NCI-H2029 (cell line): ENCODE data around the gene IFITM2.
A peak's percentile ranks its signal among the peaks of the same experiment; 100 is the strongest.

Experiments
- DNase-seq: peaks from one replicate; lab custom pipeline; 2025; lab: John Stamatoyannopoulos, UW

Gene IFITM2

DNA sequence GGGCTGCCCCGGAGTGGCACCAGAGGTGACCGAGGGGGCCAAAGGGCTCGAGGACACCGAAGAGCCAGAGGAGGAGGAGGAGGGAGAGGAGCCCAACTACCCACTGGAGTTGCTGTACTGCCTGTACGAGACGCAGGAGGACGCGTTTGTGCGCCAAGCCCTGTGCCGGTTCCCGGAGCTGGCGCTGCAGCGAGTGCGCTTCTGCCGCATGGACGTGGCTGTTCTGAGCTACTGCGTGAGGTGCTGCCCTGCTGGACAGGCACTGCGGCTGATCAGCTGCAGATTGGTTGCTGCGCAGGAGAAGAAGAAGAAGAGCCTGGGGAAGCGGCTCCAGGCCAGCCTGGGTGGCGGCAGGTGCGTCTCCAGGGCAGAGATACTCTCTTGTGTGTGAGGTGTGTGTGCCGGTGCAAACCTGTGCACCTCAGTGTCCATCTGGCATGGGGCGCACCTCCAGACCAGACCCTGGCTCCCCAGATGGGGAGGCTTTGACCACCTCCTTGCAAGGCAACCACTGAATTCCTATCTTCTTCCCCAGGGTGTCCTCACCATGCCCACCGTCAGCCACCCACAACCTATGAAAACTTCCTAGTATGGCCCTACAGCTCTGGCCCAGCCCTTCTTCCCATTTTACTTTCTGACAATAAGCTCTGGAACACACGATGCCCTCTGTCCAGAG, 26.0 kb upstream of the IFITM2 start:
- DNase-seq, result no peak

DNA sequence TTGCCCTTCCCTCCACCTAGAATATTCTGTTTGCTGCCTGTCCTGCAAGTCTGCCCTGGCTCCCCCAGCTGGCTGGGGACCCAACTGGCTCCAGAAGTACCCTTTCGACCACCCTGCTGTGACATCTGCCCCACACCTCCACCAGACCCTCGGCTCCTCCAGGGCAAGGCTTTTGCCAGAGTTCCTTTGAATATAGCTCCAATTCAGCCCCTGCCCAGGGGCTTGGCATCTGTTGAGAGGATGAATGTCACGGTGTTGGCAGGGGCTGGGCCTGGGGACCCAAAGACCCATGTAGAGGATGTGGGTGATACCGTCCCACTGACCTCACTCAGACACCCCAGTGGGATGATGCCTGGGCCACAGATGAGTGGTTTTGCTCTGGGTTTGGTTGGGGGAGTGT, 25.4 kb upstream of the IFITM2 start:
- DNase-seq, result no peak

DNA sequence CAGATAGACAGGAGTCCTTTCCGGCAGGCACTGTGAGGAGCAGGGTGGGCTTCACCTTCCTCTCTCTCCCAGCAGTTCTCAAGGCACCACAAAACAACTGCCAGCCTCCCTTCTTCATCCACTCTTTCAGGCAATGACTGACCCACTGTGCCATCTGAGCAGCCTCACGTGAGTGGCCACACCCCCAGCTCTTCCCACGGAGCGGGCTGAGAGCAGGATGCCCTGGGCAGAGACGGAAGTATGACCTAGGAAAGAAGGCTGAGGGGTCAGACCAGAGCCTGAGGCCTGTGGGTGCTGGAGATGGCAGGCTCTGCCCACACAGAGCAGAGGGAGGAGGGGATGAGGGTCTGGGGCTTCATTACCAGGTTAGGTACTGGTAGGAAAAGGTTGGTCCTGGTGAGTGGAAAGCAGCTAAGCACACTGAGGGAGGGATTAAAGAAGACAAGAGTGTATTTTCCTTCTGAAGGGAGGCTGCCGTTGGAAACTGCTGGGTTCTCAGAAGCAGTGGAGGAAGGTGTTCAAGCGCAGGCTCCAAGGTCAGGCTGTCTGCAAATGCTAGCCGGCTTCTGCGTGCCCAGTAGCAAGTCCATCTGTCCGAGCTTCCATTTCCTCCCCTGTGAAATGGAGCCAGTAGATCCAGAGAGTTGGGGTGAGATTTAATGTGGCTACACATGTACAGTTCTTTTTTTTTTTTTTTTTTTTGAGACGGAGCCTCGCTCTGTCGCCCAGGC, 24.8 kb upstream of the IFITM2 start:
- DNase-seq, result no peak

DNA sequence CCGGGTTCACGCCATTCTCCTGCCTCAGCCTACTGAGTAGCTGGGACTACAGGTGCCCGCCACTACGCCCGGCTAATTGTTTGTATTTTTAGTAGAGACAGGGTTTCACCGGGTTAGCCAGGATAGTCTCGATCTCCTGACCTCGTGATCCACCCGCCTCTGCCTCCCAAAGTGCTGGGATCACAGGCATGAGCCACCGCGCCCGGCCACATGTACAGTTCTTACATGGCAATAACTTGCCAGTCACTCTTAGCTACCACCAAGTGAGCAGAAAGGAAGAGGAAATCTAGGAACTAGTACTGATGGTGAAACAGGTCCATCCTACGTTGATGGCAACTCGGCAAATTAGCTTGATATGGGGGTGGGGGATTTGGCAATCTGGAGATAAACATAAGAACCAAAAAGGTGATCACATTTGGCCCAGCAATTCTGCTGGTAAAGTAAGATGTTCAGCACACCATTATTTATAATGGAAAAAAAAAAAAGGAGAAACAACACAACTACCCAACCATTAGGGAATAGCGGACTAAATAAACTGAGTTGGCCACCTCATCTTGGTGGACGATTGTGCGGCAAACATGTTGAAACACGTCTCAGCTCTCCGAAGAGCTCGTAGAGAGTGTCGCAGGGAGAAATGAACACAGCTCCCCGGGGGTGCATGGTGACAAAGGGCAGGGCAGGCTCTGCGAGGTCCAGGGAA, 24.1 kb upstream of the IFITM2 start:
- no peak for DNase-seq

DNA sequence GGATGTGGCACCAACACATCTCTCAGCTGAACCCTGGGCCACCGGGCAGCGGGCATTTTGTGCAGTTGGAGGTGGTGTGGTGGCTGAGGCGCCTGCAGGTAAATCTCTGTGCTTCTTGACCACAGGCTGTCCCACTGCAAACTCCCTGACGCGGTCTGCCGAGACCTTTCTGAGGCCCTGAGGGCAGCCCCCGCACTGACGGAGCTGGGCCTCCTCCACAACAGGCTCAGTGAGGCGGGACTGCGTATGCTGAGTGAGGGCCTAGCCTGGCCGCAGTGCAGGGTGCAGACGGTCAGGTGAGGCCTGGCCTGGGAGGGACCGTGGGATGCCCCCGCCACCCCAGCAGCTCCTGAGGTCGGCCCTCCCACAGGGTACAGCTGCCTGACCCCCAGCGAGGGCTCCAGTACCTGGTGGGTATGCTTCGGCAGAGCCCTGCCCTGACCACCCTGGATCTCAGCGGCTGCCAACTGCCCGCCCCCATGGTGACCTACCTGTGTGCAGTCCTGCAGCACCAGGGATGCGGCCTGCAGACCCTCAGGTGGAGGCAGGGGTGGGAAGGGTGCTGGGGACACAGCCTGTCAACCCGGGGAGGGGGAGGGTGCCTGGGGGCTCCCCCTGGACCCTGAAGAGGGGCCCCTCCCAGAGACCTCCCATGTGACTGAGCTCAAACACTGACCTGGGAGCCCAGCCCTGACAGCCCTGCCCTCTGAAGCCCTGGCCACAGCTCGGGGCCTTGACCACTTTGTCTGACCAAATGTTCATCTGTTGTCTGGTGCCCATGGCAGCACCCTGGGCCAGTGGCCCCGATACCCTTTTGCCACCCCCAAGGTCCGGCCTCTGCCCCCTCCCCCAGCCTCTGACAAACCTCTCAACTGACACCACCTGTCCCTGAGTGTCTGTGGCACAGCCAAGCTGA, 23.3 kb upstream of the IFITM2 start:
- DNase-seq, result no peak

DNA sequence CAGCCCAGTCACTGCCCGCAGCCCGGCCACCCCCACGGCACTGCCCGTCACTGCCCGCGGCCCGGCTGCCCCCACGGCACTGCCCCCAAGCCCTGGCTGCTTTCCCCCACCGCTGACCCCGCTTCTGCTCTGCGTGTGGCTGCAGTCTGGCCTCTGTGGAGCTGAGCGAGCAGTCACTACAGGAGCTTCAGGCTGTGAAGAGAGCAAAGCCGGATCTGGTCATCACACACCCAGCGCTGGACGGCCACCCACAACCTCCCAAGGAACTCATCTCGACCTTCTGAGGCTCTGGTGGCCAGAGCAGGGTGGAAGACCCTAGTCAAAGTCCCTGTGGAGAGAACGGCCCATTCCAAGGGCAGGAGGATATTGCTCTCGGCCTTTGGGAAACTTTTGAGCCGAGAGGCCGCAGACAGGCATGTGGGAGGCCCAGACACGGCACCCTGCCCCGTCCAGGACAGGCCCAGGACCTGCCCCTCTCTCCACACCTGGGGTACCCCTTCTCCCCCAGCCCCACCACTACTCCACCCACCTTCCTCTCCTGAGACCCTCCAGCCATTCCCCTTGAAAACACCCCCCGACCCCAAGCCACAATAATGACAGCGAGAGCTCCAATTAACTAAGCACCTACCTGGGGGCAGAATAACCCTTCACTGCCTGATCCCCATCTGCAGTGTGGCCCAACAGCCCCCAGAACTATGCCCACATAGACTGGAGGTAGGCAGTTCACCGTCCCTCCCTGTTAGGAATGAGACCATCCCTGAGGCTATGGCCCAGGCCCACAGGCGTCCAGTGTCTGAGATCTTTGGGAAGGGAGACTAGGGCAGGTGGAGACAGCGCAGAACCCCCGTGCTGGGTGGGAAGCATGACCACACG, 22.4 kb upstream of the IFITM2 start:
- no peak for DNase-seq

DNA sequence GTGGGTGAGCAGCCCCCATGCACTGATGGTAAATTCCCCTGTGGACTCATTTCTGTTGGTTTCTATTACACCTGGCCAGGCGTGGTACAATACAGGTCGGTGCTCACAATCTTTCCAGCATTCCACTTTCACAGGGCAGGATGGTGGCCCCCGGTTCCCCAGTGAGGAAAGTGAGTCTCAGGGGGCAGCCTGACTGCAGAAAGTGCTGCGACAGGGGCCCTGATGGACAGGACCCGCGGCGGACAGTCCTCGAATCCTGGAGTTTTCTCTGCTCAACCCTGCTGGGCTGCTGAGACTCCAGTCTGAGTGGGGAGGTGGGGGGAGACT, 21.8 kb upstream of the IFITM2 start:
- DNase-seq, result no peak

DNA sequence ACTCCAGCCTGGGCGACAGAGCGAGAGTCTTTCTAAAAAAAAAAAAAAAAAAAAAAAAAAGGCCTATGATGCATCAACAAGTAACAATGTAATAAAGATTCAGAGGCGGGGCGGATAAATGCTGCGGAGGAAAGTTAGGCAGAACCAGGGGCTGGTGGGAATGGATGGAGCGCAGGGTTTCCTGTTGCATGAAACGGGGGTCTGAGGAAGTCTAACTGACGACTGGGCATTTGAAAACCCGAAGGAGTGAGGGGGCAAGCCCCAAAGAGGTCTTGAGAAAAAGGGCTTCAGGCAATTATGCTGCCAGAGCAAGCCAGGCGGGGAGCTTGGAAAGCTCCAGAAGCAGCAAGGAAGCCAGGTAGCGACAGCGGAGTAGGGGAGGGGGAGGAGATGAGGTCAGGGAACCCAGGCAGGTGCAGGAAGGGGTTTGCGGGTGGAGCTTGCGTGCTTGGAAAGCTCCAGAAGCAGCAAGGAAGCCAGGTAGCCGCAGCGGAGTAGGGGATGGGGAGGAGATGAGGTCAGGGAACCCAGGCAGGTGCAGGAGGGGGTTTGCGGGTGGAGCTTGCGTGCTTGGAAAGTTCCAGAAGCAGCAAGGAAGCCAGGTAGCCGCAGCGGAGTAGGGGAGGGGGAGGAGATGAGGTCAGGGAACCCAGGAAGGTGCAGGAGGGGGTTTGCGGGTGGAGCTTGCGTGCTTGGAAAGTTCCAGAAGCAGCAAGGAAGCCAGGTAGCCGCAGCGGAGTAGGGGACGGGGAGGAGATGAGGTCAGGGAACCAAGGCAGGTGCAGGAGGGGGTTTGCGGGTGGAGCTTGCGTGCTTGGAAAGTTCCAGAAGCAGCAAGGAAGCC, 20.4 kb upstream of the IFITM2 start:
- peak; percentile 26 for DNase-seq

DNA sequence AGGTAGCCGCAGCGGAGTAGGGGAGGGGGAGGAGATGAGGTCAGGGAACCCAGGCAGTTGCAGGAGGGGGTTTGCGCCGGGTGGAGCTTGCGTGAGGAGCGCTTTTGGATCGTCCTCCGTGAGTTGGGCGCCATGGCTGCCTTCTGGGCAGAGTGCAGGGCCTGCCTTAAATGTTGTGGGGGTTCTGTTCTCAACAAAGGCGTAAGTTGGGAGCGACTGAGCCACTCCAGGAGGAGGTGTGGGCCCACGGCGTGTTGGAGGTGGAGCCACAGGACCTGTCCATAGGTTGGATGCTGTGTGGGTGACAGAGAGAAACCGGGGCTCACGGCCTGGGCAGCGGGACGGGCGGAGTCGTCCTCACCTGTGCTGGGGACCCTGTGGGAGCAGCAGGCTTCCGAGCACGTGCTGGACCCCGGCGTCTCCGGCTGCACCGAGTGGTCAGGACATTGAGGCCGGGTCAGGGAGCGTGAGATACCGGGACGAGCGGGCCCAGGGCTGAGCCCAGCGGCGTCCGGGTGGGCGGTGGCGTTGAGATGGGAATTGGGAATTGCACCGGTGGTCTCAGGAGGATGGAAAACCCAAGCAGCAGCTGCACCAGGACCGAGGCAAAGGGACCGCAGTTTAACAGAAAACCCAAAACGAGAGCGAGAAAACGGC, 19.7 kb upstream of the IFITM2 start:
- no peak for DNase-seq

DNA sequence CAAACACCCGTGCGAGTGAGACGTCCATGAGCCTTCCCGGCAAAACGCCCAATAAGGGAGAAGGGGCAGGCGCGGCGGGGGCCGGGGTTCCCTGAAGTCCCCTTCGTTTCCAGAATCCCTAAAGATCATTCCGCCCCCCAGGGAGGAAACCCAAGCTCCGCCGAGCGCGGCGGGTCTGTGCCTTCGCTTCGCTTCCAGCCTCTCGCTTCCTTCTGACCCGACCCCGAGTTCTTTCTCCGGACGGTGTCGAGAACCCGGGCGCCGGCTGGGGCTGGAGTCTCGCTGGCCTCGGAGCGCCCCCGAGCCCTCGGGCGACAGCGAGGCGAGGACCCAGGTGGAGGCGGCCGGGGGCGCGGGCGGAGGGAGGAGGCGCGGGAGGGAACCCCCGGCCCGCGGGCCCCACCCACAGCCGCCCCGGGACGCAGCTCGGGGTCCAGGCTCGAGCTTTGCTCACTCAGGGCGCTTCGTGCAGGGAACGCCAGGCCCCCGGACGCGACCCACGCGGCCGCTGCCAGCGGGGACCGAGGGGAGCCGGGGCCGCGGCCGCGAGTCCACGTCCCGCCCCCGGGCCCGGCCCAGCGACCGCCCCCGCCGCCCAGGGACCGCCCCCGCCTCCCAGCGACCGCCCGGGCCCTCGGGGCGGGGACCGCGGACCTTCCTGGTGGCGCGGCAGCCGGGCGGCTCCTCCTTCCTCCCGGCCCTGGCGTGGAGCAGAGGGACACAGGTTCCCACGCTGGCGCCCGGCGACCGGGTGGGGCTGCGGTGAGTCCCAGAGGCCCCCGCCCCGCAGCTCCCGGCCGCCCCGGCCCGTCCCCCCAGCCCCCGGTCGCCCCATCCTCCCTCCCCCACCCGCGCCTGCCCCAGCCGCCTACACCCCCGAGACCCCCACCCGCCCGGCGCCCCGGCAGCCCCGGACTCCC, 18.9 kb upstream of the IFITM2 start, which contains the start of gene PGGHG:
Gene PGGHG (plus strand): TSS at position 649 of the 920 bp plus-strand sequence. CDS start 691 bp downstream, outside the sequence.
- peak; percentile 24 for DNase-seq

DNA sequence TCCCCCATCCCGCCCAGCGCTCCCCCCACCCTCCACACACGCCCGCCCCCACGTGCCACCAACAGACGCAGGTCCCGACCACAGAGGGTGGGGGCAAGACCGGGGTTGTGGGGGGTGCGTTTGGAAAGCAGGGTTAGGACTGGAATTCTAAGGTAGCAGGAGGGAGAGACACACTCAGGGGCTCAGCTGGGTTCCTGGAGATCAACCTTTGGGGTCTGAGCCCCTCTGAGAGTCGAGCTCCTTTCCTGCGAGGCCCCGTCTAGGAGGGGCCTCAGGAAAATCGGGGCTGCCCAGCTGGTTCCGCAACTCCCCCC, 18.3 kb upstream of the IFITM2 start:
- DNase-seq, result no peak

DNA sequence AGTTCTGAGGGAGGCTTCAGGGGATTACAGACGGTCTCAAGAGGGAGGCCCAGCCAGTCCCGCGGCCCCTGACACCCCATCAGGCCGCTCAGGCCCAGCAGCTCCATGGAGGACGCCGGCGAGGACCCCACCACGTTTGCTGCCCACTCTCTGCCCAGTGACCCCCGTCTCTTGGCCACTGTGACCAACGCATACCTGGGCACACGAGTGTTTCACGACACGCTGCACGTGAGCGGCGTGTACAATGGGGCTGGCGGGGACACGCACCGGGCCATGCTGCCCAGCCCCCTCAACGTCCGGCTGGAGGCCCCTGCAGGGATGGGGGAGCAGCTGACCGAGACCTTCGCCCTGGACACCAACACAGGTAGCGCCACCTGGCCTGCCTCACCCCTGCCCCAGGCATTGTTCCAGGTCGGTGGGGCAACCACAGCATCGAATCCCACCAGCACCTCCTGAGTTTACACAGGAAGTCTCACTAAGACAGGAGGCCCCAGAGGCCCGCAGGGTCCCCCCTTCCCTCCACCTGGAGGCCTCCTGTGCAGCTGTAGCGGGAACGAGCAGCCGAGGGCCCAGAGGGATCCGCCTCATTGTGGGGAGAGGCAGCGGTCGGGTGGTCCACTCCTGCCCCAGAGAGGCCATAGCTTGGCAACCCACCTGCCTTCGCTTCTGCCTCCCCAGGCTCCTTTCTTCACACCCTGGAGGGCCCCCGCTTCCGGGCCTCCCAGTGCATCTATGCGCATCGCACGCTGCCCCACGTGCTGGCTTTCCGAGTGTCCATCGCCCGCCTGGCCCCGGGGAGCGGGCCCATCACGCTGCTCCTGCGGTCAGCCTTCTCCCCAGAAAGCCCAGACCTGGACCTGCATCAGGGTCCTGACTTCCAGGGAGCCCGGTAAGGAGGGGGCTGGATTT, 17.6 kb upstream of the IFITM2 start:
- no peak for DNase-seq

DNA sequence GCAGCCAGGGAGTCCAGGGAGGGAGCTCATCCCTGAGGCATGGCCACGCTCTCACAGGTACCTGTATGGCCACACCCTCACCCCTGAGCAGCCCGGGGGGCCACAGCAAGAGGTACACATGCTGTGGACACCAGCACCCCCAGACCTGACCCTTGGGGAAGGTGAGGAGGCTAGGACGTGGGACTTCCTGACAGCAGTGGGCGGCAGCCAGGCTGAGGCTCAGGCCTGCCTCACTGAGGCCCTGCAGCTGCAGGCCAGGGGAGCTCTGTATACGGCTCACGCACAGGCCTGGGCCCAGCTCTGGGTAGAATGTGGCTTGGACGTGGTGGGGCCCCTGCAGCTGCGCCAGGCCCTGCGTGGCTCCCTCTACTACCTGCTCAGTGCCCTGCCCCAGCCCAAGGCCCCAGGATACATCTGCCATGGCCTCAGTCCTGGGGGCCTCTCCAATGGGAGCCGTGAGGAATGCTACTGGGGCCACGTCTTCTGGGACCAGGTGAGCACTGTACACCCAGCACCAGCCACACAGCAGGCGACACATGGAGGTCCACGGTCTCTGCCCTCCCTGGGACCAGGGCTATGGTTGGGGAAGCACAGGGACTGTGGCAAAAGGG, 16.9 kb upstream of the IFITM2 start:
- DNase-seq, result no peak

DNA sequence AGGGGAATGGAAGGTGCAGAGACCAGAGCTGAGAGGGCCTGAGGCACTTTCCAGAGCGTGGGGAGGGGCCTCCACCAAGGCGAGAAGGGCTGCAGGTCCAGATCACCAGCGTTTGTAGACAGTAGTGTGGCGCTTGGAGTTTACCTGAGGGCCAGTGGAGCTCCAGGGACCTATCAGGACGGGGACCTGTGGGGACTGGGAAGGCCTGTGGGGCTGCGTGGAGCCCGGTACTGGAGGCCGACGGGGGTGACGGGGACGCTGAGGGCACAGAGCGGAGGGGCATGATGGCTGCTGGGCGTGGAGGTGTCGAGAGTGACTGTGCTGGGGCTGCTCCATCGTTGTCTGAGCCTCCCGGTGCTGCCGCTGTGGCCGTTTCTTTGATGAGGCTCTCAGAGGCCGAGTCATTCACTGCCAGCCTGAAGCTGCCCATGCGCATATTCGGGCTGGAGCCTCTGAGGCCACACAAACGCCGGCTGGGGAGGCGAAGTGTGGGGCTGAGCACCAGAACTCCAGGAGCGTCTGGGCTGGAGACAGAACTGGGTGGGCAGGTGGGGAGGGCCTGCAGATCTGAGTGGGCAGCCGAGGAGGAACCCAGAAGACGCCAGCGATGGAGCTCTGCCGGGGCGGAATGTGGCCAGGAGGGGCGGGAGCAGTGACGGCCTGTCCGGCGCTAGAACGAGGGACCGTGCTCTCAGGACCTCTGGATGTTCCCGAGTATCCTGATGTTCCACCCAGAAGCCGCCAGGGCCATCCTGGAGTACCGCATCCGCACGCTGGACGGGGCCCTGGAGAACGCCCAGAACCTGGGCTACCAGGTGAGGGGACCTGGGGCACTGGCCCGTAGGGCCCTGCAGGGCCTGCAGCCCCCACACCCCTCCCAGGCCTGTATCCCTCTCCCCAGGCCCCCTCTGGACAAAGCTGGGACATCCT, 16.1 kb upstream of the IFITM2 start:
- no peak for DNase-seq

DNA sequence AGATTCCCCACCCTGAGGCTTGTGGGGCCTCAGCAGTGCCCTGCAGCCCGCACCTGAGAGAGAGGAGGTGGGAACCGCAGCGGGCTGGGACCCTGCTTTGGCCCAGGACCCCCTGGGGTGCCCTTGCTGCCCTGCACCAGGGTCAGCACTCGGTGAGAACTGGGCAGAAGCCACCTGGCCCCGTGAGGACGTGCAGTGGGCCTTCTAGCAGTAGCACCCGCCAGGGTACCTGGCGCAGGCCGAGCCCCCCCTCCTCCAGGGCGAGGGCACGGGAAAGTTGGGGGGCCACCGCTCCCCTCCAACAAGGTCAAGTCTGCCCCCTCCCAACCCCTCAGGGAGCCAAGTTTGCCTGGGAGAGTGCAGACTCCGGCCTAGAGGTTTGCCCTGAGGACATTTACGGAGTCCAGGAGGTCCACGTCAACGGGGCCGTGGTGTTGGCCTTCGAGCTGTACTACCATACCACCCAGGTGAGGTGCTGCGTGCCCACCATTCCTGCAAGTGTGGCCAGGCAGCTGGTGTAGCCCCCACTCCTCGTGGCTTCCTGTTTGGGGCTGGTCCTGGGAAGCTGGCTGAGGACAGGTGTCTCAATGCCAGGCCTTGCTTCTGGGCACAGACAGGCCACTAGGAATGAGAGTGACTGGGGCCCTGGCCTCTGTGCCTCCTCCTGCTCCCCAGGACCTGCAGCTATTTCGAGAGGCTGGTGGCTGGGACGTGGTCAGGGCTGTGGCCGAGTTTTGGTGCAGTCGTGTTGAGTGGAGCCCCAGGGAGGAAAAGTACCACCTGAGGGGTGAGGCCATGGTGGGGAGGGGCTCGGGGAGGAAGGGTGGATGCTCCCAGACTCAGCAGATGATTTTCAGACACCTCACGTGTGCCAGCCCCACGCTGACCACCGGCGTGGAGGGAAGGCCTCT, 15.2 kb upstream of the IFITM2 start:
- DNase-seq, result no peak
